Fibroblast of mammary gland (primary cell): Measurements from ENCODE around the gene PAK3.
A peak's percentile ranks its signal among the peaks of the same experiment; 100 is the strongest.

Source experiments
- DNase-seq: peaks from one replicate; pipeline ENCODE4 v3.0.0-alpha.2; 2010; ENCODE audit warnings: low read depth
- H3K4me3 ChIP-seq: 2 replicates; pipeline ENCODE4 v1.5.1; 2011; ENCODE audit warnings: low read depth, mild to moderate bottlenecking, low read length, moderate library complexity; ENCODE audit not compliant: control insufficient read depth
- TF ChIP-seq, protein P1 (sequence below): conservative IDR thresholded peaks from 2 replicates; pipeline ENCODE4 v1.5.1; 2011; ENCODE audit warnings: low read depth, low read length, inconsistent platforms; ENCODE audit not compliant: control insufficient read depth, insufficient read depth

The PAK3 gene

DNA sequence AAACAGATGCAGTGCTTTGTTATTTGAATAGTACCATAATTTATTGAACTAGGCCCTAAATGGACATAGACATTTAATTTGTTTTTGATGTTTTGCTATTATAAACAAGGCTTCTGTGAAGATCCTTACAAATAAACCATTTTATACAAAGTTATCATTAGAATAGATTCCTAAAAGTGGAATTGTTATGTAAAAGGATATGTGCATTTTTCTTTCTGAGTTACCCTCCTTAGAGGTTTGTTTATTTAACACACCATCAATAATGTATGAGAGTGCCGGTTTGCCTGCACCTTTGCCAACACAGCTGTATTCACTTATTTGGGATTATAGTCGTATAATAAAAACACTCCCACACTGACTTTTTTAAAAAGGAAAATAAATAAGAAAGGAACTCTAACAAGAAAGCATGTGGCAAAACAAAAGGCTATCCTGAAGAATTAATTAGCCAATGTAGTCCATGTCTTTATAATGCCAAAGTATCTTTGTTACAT lies 84.8 kb downstream of the PAK3 start:
- no peak overlapping the region for H3K4me3 ChIP-seq
- TF ChIP-seq, protein P1, sequence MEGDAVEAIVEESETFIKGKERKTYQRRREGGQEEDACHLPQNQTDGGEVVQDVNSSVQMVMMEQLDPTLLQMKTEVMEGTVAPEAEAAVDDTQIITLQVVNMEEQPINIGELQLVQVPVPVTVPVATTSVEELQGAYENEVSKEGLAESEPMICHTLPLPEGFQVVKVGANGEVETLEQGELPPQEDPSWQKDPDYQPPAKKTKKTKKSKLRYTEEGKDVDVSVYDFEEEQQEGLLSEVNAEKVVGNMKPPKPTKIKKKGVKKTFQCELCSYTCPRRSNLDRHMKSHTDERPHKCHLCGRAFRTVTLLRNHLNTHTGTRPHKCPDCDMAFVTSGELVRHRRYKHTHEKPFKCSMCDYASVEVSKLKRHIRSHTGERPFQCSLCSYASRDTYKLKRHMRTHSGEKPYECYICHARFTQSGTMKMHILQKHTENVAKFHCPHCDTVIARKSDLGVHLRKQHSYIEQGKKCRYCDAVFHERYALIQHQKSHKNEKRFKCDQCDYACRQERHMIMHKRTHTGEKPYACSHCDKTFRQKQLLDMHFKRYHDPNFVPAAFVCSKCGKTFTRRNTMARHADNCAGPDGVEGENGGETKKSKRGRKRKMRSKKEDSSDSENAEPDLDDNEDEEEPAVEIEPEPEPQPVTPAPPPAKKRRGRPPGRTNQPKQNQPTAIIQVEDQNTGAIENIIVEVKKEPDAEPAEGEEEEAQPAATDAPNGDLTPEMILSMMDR, result no peak
- DNase-seq, result peak; percentile 15

GRCh38 chrX:111181951-111182350 lies 86.0 kb downstream of the PAK3 start:
- H3K4me3 ChIP-seq, result no peak overlapping the region
- TF ChIP-seq, protein P1, result no peak
- DNase-seq, result no peak

- no peak for DNase-seq
- TF ChIP-seq, protein P1, result no peak
- no peak overlapping the region for H3K4me3 ChIP-seq
These were observed 87.0 kb downstream of the PAK3 start for GRCh38 chrX:111182997-111183396.

DNA sequence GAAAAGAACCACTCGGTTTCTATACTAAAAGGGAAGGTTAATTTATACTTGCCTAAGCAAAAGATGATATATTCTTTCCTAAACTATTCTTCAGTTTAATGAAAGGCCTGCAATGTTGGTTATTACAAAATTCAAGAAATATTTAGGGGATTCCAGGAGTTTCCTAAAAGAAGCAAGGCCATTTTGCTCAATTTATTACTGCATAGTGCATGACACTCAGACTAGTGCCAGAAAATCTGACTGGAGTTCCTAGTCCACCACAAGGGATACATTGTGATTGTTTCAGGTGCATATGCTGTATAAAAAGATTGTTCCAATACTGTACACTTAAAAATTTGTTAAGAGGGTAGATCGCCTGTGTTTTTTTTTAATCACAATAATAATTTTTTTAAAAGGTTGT lies 95.6 kb downstream of the PAK3 start:
- no peak overlapping the region for H3K4me3 ChIP-seq
- TF ChIP-seq, protein P1, result no peak
- no peak for DNase-seq

- TF ChIP-seq, protein P1, result no peak
- no peak overlapping the region for H3K4me3 ChIP-seq
- no peak for DNase-seq
These were observed 103.5 kb downstream of the PAK3 start for GRCh38 chrX:111199505-111199904.

DNA sequence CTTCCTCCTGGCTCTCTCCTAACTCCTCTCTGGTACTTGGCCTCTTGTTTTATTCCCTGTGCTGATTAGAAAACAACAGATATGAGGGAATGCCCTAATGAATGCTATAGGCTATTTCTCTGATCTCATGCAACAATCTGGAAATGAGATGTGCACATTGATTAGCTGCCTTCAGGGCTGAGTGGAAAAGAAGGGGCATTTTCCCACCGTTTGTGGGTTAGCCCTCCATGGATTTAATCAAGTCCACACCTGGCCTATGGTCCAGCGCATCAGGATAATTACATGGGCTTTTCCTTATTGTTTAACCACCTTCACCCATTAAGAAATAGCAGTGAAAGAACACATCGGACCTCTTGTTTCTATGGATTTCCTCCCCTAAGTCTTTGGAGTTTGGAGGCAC lies 104.3 kb downstream of the PAK3 start:
- TF ChIP-seq, protein P1, result no peak
- no peak for DNase-seq
- no peak overlapping the region for H3K4me3 ChIP-seq

DNA sequence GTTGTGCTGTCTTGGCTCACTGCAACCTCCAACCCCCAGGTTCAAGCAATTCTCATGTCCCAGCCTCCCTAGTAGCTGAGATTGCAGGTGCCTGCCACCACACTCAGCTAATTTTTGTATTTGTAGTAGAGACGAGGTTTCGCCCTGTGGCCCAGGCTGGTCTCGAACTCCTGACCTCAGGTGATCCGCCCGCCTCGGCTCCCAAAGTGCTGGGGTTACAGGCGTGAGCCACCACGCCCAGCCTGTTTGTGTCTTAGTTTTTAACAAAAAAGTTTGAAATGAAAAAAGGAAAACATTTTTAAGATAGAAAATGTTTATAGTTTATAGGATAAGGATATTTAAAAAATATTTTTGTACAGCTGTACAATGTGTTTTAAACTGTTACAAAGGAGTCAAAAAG lies 111.9 kb downstream of the PAK3 start:
- TF ChIP-seq, protein P1, result no peak
- no peak overlapping the region for H3K4me3 ChIP-seq
- no peak for DNase-seq
